SU-DHL-6 (cell line): Measurements from ENCODE around the gene PRX.

Experiments
- CTCF ChIP-seq: fragments of 200-600 bp; sonication (generic); IDR thresholded peaks from one replicate; pipeline ENCODE4 v1.5.1; 2017; ENCODE audit warnings: antibody characterized with exemption, mild to moderate bottlenecking, low read length, moderate library complexity; ENCODE audit not compliant: insufficient read depth, poor library complexity, severe bottlenecking
- EZH2phosphoT487 ChIP-seq: fragments of 200-600 bp; sonication (generic), shearing (Covaris generic); conservative IDR thresholded peaks from 2 replicates; pipeline ENCODE4 v1.6.1; 2018; ENCODE audit warnings: mild to moderate bottlenecking, antibody characterized with exemption, low read length, moderate library complexity, mixed read lengths

- TF ChIP-seq CTCF, result no peak
- no peak for TF ChIP-seq EZH2phosphoT487
Observed at GRCh38 chr19:40378509-40378908, 34.7 kb downstream of the PRX start.
